A673 (cell line): ENCODE measurements around the gene MRPL42. TPM values are rescaled to one million over a fixed set of nuclear protein-coding genes. Genes with fewer than 3 reads are reported as not detected.

Source experiments
- BruUV-seq: library from RNA; stranded (reverse); fragments of 400-500 nt; replicated peaks from 2 replicates; lab custom pipeline; 2021; lab: Mats Ljungman, UMichigan
- CTCF ChIA-PET: fragments of 300-600 bp; sonication (Branson Sonifier 250); formaldehyde crosslinking; loops from one replicate; lab custom pipeline; 2022; ENCODE audit warnings: antibody characterized with exemption; lab: Charles Lee
- POLR2A ChIA-PET: fragments of 300-600 bp; sonication (Branson Sonifier 250); formaldehyde crosslinking; loops from one replicate; lab custom pipeline; 2022; ENCODE audit warnings: antibody characterized with exemption; ENCODE audit not compliant: low non-redundant PET; lab: Charles Lee
- DNase-seq: peaks from one replicate; pipeline ENCODE4 v3.0.0-alpha.2; 2015; ENCODE audit warnings: low spot score
- H3K27ac ChIP-seq: fragments of 200-600 bp; sonication (generic); 2 replicates; pipeline ENCODE4 v1.5.1; 2016; ENCODE audit warnings: mixed run types, low read depth, mild to moderate bottlenecking, mixed read lengths, antibody characterized with exemption, low read length; ENCODE audit not compliant: poor library complexity, severe bottlenecking
- H3K27me3 ChIP-seq: fragments of 200-600 bp; sonication (generic); replicated peaks from 2 replicates; pipeline ENCODE4 v1.6.1; 2017; ENCODE audit warnings: mixed run types, low read depth, mild to moderate bottlenecking, mixed read lengths, antibody characterized with exemption, low read length; ENCODE audit not compliant: insufficient read depth, poor library complexity
- H3K36me3 ChIP-seq: fragments of 200-600 bp; sonication (generic); 2 replicates; pipeline ENCODE4 v1.6.1; 2016; ENCODE audit warnings: mixed run types, mild to moderate bottlenecking, mixed read lengths, antibody characterized with exemption, low read length; ENCODE audit not compliant: insufficient read depth, poor library complexity, severe bottlenecking
- H3K4me1 ChIP-seq: fragments of 200-600 bp; sonication (generic); 2 replicates; pipeline ENCODE4 v1.6.1; 2017; ENCODE audit warnings: mixed run types, mild to moderate bottlenecking, mixed read lengths, antibody characterized with exemption, low read length; ENCODE audit not compliant: insufficient read depth, poor library complexity, severe bottlenecking
- H3K4me3 ChIP-seq: fragments of 200-600 bp; sonication (generic); 2 replicates; pipeline ENCODE4 v1.5.1; 2016; ENCODE audit warnings: low read depth, mixed run types, mild to moderate bottlenecking, mixed read lengths, low read length; ENCODE audit not compliant: poor library complexity, severe bottlenecking
- H3K9me3 ChIP-seq: fragments of 200-600 bp; sonication (generic); 2 replicates; pipeline ENCODE4 v1.6.1; 2016; ENCODE audit warnings: mixed run types, low read depth, mild to moderate bottlenecking, mixed read lengths, antibody characterized with exemption, low read length; ENCODE audit not compliant: poor library complexity, severe bottlenecking
- CTCF ChIP-seq: fragments of 300-800, 200-600 bp; sonication (generic); conservative IDR thresholded peaks from 2 replicates; pipeline ENCODE4 v1.5.1; 2017; ENCODE audit warnings: low read depth, mild to moderate bottlenecking, antibody characterized with exemption, low read length, moderate library complexity, mixed read lengths
- EZH2 ChIP-seq: fragments of 200-600 bp; sonication (generic); IDR thresholded peaks from 2 replicates; pipeline ENCODE4 v1.6.1; 2017; ENCODE audit warnings: borderline replicate concordance, low read depth, mild to moderate bottlenecking, mixed read lengths, antibody characterized with exemption, low read length; ENCODE audit not compliant: poor library complexity, severe bottlenecking
- intact Hi-C: fragments of 100-400 bp; cut with micrococcal nuclease; formaldehyde crosslinking; loops from one replicate; pipeline ENCODE4 v1.10.0; 2022; ENCODE audit not compliant: unreplicated experiment
- total RNA-seq: library from RNA; stranded (reverse); gene quantifications from 2 replicates; pipeline ENCODE4 v1.2.3, GENCODE V29; 2021

Gene MRPL42
- total RNA-seq, 1 experiment from 2014 or later = 196 TPM

DNA sequence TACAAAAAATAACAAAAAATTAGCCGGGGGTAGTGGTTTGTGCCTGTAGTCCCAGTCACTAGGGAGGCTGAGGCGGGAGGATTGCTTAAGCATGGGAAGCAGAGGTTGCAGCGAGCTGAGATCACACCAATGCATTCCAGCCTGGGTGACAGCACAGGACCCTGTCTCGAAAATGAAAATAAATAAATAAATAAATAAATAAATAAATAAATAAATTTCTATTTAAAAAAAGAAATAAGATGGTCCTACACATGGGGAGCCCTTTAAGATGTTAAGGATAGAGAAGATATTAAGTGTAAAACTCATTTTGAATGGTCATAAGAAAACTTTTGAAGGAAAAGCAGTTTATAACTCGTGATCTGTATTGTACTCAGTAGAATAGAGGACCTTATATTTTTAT lies 8.2 kb upstream of the MRPL42 start:
- no peak overlapping the region for H3K4me3 ChIP-seq
- no peaks in the 10 kb centered on the region for H3K4me1 ChIP-seq
- H3K9me3 ChIP-seq = no peaks in the 10 kb centered on the region
- intact Hi-C loops = no loop called here
- BruUV-seq = no TSS peak
- CTCF ChIA-PET = no interaction called here
- H3K27ac ChIP-seq = no peak overlapping the region
- TF ChIP-seq CTCF (no peak), EZH2 (no peak)
- H3K36me3 ChIP-seq = no peaks in the 10 kb centered on the region
- POLR2A ChIA-PET = no interaction called here
- H3K27me3 ChIP-seq = no peaks in the 10 kb centered on the region
- no peak for DNase-seq

- ChIA-PET POLR2A (no interaction called here), CTCF (no interaction called here)
- no TSS peak for BruUV-seq
- H3K36me3 ChIP-seq = no peaks in the 10 kb centered on the region
- DNase-seq = no peak
- no peaks in the 10 kb centered on the region for H3K9me3 ChIP-seq
- intact Hi-C loops = no loop called here
- no peak overlapping the region for H3K27ac ChIP-seq
- no peak for TF ChIP-seq EZH2
- no peak for TF ChIP-seq CTCF
- no peaks in the 10 kb centered on the region for H3K27me3 ChIP-seq
- no peaks in the 10 kb centered on the region for H3K4me1 ChIP-seq
- H3K4me3 ChIP-seq = no peak overlapping the region
Measured at GRCh38 chr12:93460003-93460402, 7.3 kb upstream of the MRPL42 start.

DNA sequence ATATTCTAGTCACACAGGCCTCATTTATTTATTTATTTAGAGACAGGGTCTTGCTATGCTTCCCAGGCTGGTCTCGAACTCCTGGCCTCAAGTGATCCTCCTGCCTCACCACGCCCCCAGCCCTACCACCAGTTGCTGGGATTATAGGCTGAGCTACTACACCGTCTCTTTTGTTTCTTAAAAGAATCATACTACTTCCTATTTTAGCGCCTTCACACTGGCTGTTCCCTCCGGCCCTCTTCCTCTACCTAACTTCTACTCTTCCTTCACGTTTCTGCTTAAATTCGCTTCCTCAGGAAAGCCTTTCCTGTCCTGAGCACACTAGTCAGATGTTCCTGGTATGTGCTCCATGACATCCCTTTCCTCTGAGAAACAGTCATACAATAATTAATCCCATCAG lies 6.4 kb upstream of the MRPL42 start:
- intact Hi-C loops = no loop called here
- no TSS peak for BruUV-seq
- Histone ChIP-seq H3K36me3 (no peaks in the 10 kb centered on the region), H3K4me1 (no peaks in the 10 kb centered on the region), H3K9me3 (no peaks in the 10 kb centered on the region), H3K27me3 (no peaks in the 10 kb centered on the region), H3K27ac (no peak overlapping the region), H3K4me3 (no peak overlapping the region)
- no peak for TF ChIP-seq CTCF
- no peak for TF ChIP-seq EZH2
- ChIA-PET POLR2A (no interaction called here), CTCF (no interaction called here)
- no peak for DNase-seq
